Left forelimb (tissue), 1 donor: ENCODE measurements around the gene OXCT1.
A peak's percentile ranks its signal among the peaks of the same experiment; 100 is the strongest.

Experiments used
- DNase-seq: peaks from one replicate; pipeline ENCODE4 v3.0.0-alpha.2; 2018; ENCODE audit warnings: low spot score

OXCT1 gene

GRCh38 chr5:41869724-41870626 lies at the start of gene OXCT1:
Gene OXCT1 (minus strand): TSS chr5:41870425. CDS start chr5:41870358, 67 bp downstream.
- peak; percentile 89 for DNase-seq

GRCh38 chr5:41918105-41918504 lies 47.9 kb upstream of the OXCT1 start:
- DNase-seq = no peak

GRCh38 chr5:41908374-41909079 lies 38.3 kb upstream of the OXCT1 start:
- DNase-seq = no peak

- DNase-seq = no peak
These were observed 35.9 kb upstream of the OXCT1 start for GRCh38 chr5:41906151-41906550.

- DNase-seq = peak; percentile 99
These were observed 33.9 kb upstream of the OXCT1 start, which contains the start of gene RIMOC1 for GRCh38 chr5:41903892-41904799. Gene RIMOC1 (plus strand): TSS chr5:41904344. CDS start chr5:41904368, 24 bp downstream.

GRCh38 chr5:41903382-41903891 lies 33.2 kb upstream of the OXCT1 start:
- no peak for DNase-seq

- no peak for DNase-seq
These were observed 26.0 kb upstream of the OXCT1 start for GRCh38 chr5:41896230-41896629.

- DNase-seq = no peak
These were observed 23.0 kb upstream of the OXCT1 start for GRCh38 chr5:41893074-41893851.

- DNase-seq = no peak
These were observed 21.8 kb upstream of the OXCT1 start for GRCh38 chr5:41892031-41892430.

- no peak for DNase-seq
These were observed 21.0 kb upstream of the OXCT1 start for GRCh38 chr5:41891066-41891707.

- DNase-seq = no peak
These were observed 15.1 kb upstream of the OXCT1 start for GRCh38 chr5:41885286-41885685.

- DNase-seq = no peak
These were observed 13.7 kb upstream of the OXCT1 start for GRCh38 chr5:41883936-41884335.

- no peak for DNase-seq
These were observed 13.0 kb upstream of the OXCT1 start for GRCh38 chr5:41883243-41883642.

- DNase-seq = no peak
These were observed 12.5 kb upstream of the OXCT1 start for GRCh38 chr5:41882765-41883164.

- no peak for DNase-seq
These were observed 8.6 kb upstream of the OXCT1 start for GRCh38 chr5:41878643-41879478.

GRCh38 chr5:41878173-41878572 lies 7.9 kb upstream of the OXCT1 start:
- DNase-seq = no peak

GRCh38 chr5:41877408-41877807 lies 7.2 kb upstream of the OXCT1 start:
- DNase-seq = no peak

GRCh38 chr5:41876678-41877077 lies 6.5 kb upstream of the OXCT1 start:
- no peak for DNase-seq

GRCh38 chr5:41875121-41875520 lies 4.9 kb upstream of the OXCT1 start:
- DNase-seq = no peak
